ENCODE measurements around the gene FBXO10.
"Not testable (repeated sequence)": the region's sequence is repeated elsewhere in the genome, so short reads cannot be mapped to it uniquely, and the experiment has no call there.

FBXO10 gene

GRCh38 chr9:37611014-37611413 lies 34.8 kb upstream of the FBXO10 start:
- no peak for TF ChIP-seq CTCF (IDR thresholded peaks at IDR 0.05; ENCODE audit: borderline replicate concordance, insufficient read depth, low read depth, low read length)

GRCh38 chr9:37609735-37610397 lies 33.7 kb upstream of the FBXO10 start:
- TF ChIP-seq CTCF (IDR thresholded peaks at IDR 0.05; ENCODE audit: borderline replicate concordance, insufficient read depth, low read depth, low read length): no peak
- H3K4me3 ChIP-seq (ENCODE audit: low read depth, low read length): no peak overlapping the region

More at GRCh38 chr9:37611014-37611413, 34.8 kb upstream of the FBXO10 start:
- no peak overlapping the region for H3K4me3 ChIP-seq (ENCODE audit: low read depth, low read length)

GRCh38 chr9:37608250-37608649 lies 32.1 kb upstream of the FBXO10 start:
- TF ChIP-seq CTCF (IDR thresholded peaks at IDR 0.05; ENCODE audit: borderline replicate concordance, insufficient read depth, low read depth, low read length): no peak
- H3K4me3 ChIP-seq (ENCODE audit: low read depth, low read length): no peak overlapping the region

- no peak overlapping the region for H3K4me3 ChIP-seq (ENCODE audit: low read depth, low read length)
- no peak for TF ChIP-seq CTCF (IDR thresholded peaks at IDR 0.05; ENCODE audit: borderline replicate concordance, insufficient read depth, low read depth, low read length)
Measured at GRCh38 chr9:37604296-37604695, 28.1 kb upstream of the FBXO10 start.

GRCh38 chr9:37602817-37603216 lies 26.6 kb upstream of the FBXO10 start:
- TF ChIP-seq CTCF (IDR thresholded peaks at IDR 0.05; ENCODE audit: borderline replicate concordance, insufficient read depth, low read depth, low read length): no peak
- H3K4me3 ChIP-seq (ENCODE audit: low read depth, low read length): no peak overlapping the region

- H3K4me3 ChIP-seq (ENCODE audit: low read depth, low read length): not testable (repeated sequence)
Measured at GRCh38 chr9:37602061-37602460, 25.9 kb upstream of the FBXO10 start.

- no peak for TF ChIP-seq CTCF (IDR thresholded peaks at IDR 0.05; ENCODE audit: borderline replicate concordance, insufficient read depth, low read depth, low read length)
- no peak overlapping the region for H3K4me3 ChIP-seq (ENCODE audit: low read depth, low read length)
Measured at GRCh38 chr9:37596504-37596903, 20.3 kb upstream of the FBXO10 start.

Measured in GM12875 (cell line).